Measurements from ENCODE around the gene GGTLC3.
A peak's percentile ranks its signal among the peaks of the same experiment; 100 is the strongest.
"Not testable (repeated sequence)": the region's sequence is repeated elsewhere in the genome, so short reads cannot be mapped to it uniquely, and the experiment has no call there.

The GGTLC3 gene

GRCh38 chr22:18518061-18518460 is at the start of gene GGTLC3:
TSS of gene GGTLC3 (minus strand) at chr22:18518161. CDS start at chr22:18517897, 264 bp downstream.
- not testable (repeated sequence) for ATAC-seq

- ATAC-seq = peak; percentile 97 to 98
These were observed 42.4 kb upstream of the GGTLC3 start for GRCh38 chr22:18560099-18560974.

GRCh38 chr22:18558939-18559338 is 41.0 kb upstream of the GGTLC3 start:
- ATAC-seq = not testable (repeated sequence)

- ATAC-seq = not testable (repeated sequence)
These were observed 40.6 kb upstream of the GGTLC3 start for GRCh38 chr22:18558516-18558915.

GRCh38 chr22:18554280-18555256 is 36.6 kb upstream of the GGTLC3 start:
- ATAC-seq = not testable (repeated sequence)

GRCh38 chr22:18552839-18553597 is 35.1 kb upstream of the GGTLC3 start:
- ATAC-seq = not testable (repeated sequence)

GRCh38 chr22:18551046-18551445 is 33.1 kb upstream of the GGTLC3 start:
- ATAC-seq = not testable (repeated sequence)

- not testable (repeated sequence) for ATAC-seq
These were observed 31.7 kb upstream of the GGTLC3 start for GRCh38 chr22:18549458-18550179.

- not testable (repeated sequence) for ATAC-seq
These were observed 26.7 kb upstream of the GGTLC3 start for GRCh38 chr22:18544615-18545014.

- ATAC-seq = not testable (repeated sequence)
These were observed 25.4 kb upstream of the GGTLC3 start for GRCh38 chr22:18543400-18543799.

GRCh38 chr22:18539994-18540393 is 22.0 kb upstream of the GGTLC3 start:
- not testable (repeated sequence) for ATAC-seq

GRCh38 chr22:18534315-18534714 is 16.4 kb upstream of the GGTLC3 start:
- not testable (repeated sequence) for ATAC-seq

- ATAC-seq = not testable (repeated sequence)
These were observed 15.7 kb upstream of the GGTLC3 start for GRCh38 chr22:18533633-18534032.

GRCh38 chr22:18529416-18530145 is 11.6 kb upstream of the GGTLC3 start:
- ATAC-seq = peak; percentile 3

GRCh38 chr22:18528597-18529415 is 10.8 kb upstream of the GGTLC3 start:
- ATAC-seq = peak; percentile 80 to 81

- ATAC-seq = peak; percentile 3 to 6
These were observed 10.0 kb upstream of the GGTLC3 start, which contains the start of gene TMEM191B for GRCh38 chr22:18527752-18528596. TSS of gene TMEM191B (plus strand) at chr22:18527802. CDS start at chr22:18527981, 179 bp downstream.

GRCh38 chr22:18523328-18523727 is 5.4 kb upstream of the GGTLC3 start:
- not testable (repeated sequence) for ATAC-seq

- not testable (repeated sequence) for ATAC-seq
These were observed 4.8 kb upstream of the GGTLC3 start for GRCh38 chr22:18522762-18523161.

- ATAC-seq = not testable (repeated sequence)
These were observed 4.5 kb downstream of the GGTLC3 start for GRCh38 chr22:18513454-18513853.
